ENCODE measurements around the gene DESI2. TPM values are rescaled to one million over a fixed set of nuclear protein-coding genes. Genes with fewer than 3 reads are reported as not detected.
"Not testable (repeated sequence)": the region's sequence is repeated elsewhere in the genome, so short reads cannot be mapped to it uniquely, and the experiment has no call there.

Gene DESI2
- polyA plus RNA-seq, 1 of the 3 experiments (the other 2 are of a cell fraction), result 14.0 TPM

DNA sequence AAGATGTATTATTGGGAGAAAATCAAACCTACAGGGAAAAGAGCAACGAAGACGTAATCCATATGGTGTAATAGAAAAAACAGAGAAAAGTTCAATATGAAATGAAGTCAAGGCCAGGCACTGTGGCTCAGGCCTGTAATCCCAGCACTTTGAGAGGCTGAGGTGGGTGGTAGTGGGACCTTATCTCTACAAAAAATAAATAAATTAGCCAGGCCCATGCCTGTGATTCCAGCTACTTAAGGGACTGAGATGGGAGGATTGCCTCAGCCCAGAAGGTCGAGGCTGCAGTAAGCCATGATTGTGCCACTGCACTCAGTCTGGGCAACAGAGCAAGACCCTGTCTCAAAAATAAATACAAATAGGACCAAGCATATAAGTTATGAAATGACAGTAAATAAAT lies 11.4 kb downstream of the DESI2 start:
- CTCF ChIA-PET, result interaction anchor here (1.0 to 1.7 kb wide), 2 partner anchors 9 to 11 kb away, joined by 3 to 4 read pairs; no protein-coding TSS in a partner anchor
- Histone ChIP-seq H4K20me1 (ENCODE audit: insufficient read depth) (peaks cover 4% of the 10 kb centered on the region; the same call in 1 of the 2 replicates), H3K9me3 (no peaks in the 10 kb centered on the region), H3K9ac (no peak overlapping the region), H3K27me3 (ENCODE audit: insufficient read depth) (no peaks in the 10 kb centered on the region), H3K27ac (ENCODE audit: low read depth in 2 of 2, low read length in 1 of 2) (no peak overlapping the region), H3K9me2 (no peaks in the 10 kb centered on the region), H3K4me2 (no peak overlapping the region), H3F3A (replicated peaks; ENCODE audit: insufficient read depth) (no peaks in the 10 kb centered on the region), H3K36me3 (replicated peaks in 1 of 2; ENCODE audit: control insufficient read depth in 1 of 2, insufficient read depth in 2 of 2, low read length in 1 of 2) (peaks cover 4 to 23% of the 10 kb centered on the region in 2 experiments), H2AFZ (ENCODE audit: low read depth) (no peak overlapping the region), H3K4me1 (ENCODE audit: control insufficient read depth in 1 of 2, insufficient read depth in 2 of 2, low read depth in 1 of 2, low read length in 1 of 2) (no peaks in the 10 kb centered on the region; a peak in 1 of 4 replicates), H3K79me2 (ENCODE audit: insufficient read depth) (peaks cover 96% of the 10 kb centered on the region), H3K4me3 (ENCODE audit: low read depth in 2 of 2, low read length in 1 of 2) (no peak overlapping the region)
- POLR2A ChIA-PET, result interaction anchor here (0.6 kb wide), 1 partner anchor 14 kb away, joined by 3 read pairs; no protein-coding TSS in a partner anchor
- no peak for DNase-seq
- TF ChIP-seq, protein P1, sequence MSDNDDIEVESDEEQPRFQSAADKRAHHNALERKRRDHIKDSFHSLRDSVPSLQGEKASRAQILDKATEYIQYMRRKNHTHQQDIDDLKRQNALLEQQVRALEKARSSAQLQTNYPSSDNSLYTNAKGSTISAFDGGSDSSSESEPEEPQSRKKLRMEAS (IDR thresholded peaks at IDR 0.05; ENCODE audit: low read depth), result no peak
- no peak for TF ChIP-seq YY1 (IDR thresholded peaks at IDR 0.05; ENCODE audit: low read depth)
- 94% methylated on average over 3 of the region's 3 CpGs for WGBS (ENCODE audit: low lambda C conversion rate)

- 94% methylated on average over 4 of the region's 4 CpGs for WGBS (ENCODE audit: low lambda C conversion rate)
- TF ChIP-seq NFIC (IDR thresholded peaks at IDR 0.05; ENCODE audit: borderline replicate concordance), result no peak
- no peak for TF ChIP-seq RAD21 (IDR thresholded peaks at IDR 0.05; ENCODE audit: low read length)
- no peak for TF ChIP-seq YY1 (IDR thresholded peaks at IDR 0.05; ENCODE audit: low read depth)
- no peak for TF ChIP-seq RXRA (IDR thresholded peaks at IDR 0.05; ENCODE audit: borderline replicate concordance, low read depth)
- no peak for TF ChIP-seq MEF2A (IDR thresholded peaks at IDR 0.05; ENCODE audit: borderline replicate concordance, low read depth)
- TF ChIP-seq EP300 (IDR thresholded peaks at IDR 0.05; ENCODE audit: borderline replicate concordance in 1 of 2, low read depth in 1 of 2, low read length in 1 of 2), result no peak
- TF ChIP-seq SMC3 (IDR thresholded peaks at IDR 0.05; ENCODE audit: low read depth, low read length), result no peak
- ChIA-PET POLR2A (no interaction called here), CTCF (interaction anchor here (1.2 kb wide), 1 partner anchor 131 kb away, joined by 4 read pairs; no protein-coding TSS in a partner anchor)
- Histone ChIP-seq H4K20me1 (ENCODE audit: insufficient read depth) (peaks cover 4% of the 10 kb centered on the region; the same call in 1 of the 2 replicates), H3K9me2 (no peaks in the 10 kb centered on the region), H3K9ac (no peak overlapping the region), H3K27me3 (ENCODE audit: insufficient read depth) (no peaks in the 10 kb centered on the region), H3F3A (replicated peaks; ENCODE audit: insufficient read depth) (no peaks in the 10 kb centered on the region), H3K36me3 (replicated peaks in 1 of 2; ENCODE audit: control insufficient read depth in 1 of 2, insufficient read depth in 2 of 2, low read length in 1 of 2) (peaks cover 4 to 9% of the 10 kb centered on the region in 2 experiments), H3K9me3 (no peaks in the 10 kb centered on the region), H3K4me1 (ENCODE audit: control insufficient read depth in 1 of 2, insufficient read depth in 2 of 2, low read depth in 1 of 2, low read length in 1 of 2) (no peaks in the 10 kb centered on the region; a peak in 1 of 4 replicates), H3K4me3 (ENCODE audit: low read depth in 2 of 2, low read length in 1 of 2) (no peak overlapping the region), H3K79me2 (ENCODE audit: insufficient read depth) (peaks cover 96% of the 10 kb centered on the region), H3K27ac (ENCODE audit: low read depth in 2 of 2, low read length in 1 of 2) (no peak overlapping the region), H3K4me2 (no peak overlapping the region), H2AFZ (ENCODE audit: low read depth) (no peak overlapping the region)
- no peak for DNase-seq
Measured at GRCh38 chr1:244665771-244666217, 12.9 kb downstream of the DESI2 start.

DNA sequence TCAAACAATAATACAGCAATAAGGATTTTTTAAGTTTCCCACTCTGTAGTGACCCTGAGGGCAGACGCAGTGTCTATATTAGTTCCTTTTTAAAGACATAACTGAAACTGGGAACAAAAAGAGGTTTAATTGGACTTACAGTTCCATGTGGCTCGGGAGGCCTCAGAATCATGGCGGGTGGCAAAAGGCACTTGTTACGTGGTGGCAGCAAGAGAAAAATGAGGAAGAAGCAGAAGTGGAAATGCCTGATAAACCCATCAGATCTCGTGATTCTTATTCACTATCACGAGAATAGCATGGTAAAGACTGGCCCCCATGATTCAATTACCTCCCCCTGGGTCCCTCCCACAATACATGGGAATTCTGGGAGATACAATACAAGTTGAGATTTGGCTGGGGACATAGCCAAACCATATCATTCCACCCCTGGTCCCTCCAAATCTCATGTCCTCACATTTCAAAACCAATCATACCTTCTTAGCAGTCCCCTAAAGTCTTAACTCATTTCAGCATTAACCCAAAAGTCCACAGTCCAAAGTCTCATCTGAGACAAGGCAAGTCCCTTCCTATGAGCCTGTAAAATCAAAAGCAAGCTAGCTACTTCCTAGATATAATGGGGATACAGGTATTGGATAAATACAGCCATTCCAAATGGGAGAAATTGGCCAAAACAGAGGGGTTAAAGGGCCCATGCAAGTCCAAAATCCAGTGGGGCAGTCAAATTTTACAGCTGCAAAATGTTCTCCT lies 13.9 kb downstream of the DESI2 start:
- H3K36me3 ChIP-seq (replicated peaks in 1 of 2; ENCODE audit: control insufficient read depth in 1 of 2, insufficient read depth in 2 of 2, low read length in 1 of 2); H3K4me3 ChIP-seq (ENCODE audit: low read depth in 2 of 2, low read length in 1 of 2); H3K9me2 ChIP-seq; H3K9me3 ChIP-seq; H3K27ac ChIP-seq (ENCODE audit: low read depth in 2 of 2, low read length in 1 of 2); H2AFZ ChIP-seq (ENCODE audit: low read depth); H3K4me2 ChIP-seq; H3F3A ChIP-seq (replicated peaks; ENCODE audit: insufficient read depth); H4K20me1 ChIP-seq (ENCODE audit: insufficient read depth); H3K9ac ChIP-seq; H3K27me3 ChIP-seq (ENCODE audit: insufficient read depth); DNase-seq; H3K4me1 ChIP-seq (ENCODE audit: control insufficient read depth in 1 of 2, insufficient read depth in 2 of 2, low read depth in 1 of 2, low read length in 1 of 2); POLR2A ChIA-PET: not testable (repeated sequence)
- peaks cover 95% of the 10 kb centered on the region for H3K79me2 ChIP-seq (ENCODE audit: insufficient read depth)
- 97% methylated on average over 6 of the region's 6 CpGs for WGBS (ENCODE audit: low lambda C conversion rate)
- CTCF ChIA-PET, result interaction anchor here (0.9 to 1.2 kb wide), 2 partner anchors 130 kb away, joined by 3 to 4 read pairs; no protein-coding TSS in a partner anchor
